ENCODE results near the gene TCF20. TPM values are rescaled to one million over a fixed set of nuclear protein-coding genes. Genes with fewer than 3 reads are reported as not detected.

TCF20 gene
- total RNA-seq, 1 donor from 2014 or later, result 53.7 TPM

GRCh38 chr22:42282252-42282942 lies 11.9 kb upstream of the TCF20 start:
- Histone ChIP-seq H3K4me1 (peaks cover 29% of the 10 kb centered on the region), H3F3A (ENCODE audit: low read depth) (peaks cover 37% of the 10 kb centered on the region), H3K36me3 (no peaks in the 10 kb centered on the region), H3K27me3 (peaks cover 97% of the 10 kb centered on the region), H3K27ac (no peak overlapping the region), H3K9ac (no peak overlapping the region), H3K79me2 (ENCODE audit: low read depth) (no peaks in the 10 kb centered on the region), H3K4me3 (peak overlapping the region; percentile 54), H2AFZ (replicated peaks) (no peak overlapping the region), H4K20me1 (ENCODE audit: low read depth) (peaks cover 94% of the 10 kb centered on the region), H3K9me3 (ENCODE audit: low read depth) (no peaks in the 10 kb centered on the region), H3K4me2 (peak overlapping the region; percentile 94)
- Mint-ChIP-seq H3K9me3 (no peaks in the 10 kb centered on the region), H3K27me3 (ENCODE audit: insufficient read depth, low read depth) (peaks cover 33% of the 10 kb centered on the region), H3K36me3 (no peaks in the 10 kb centered on the region), H3K4me1 (peaks cover 57% of the 10 kb centered on the region), H3K4me3 (peak overlapping the region; percentile 84), H3K27ac (peak overlapping the region; percentile 74)
- DNase-seq (ENCODE audit: low spot score), result no peak
- TF ChIP-seq EZH2phosphoT487 (IDR thresholded peaks at IDR 0.05) (no peak), EZH2 (IDR thresholded peaks at IDR 0.05) (no peak), CTCF (IDR thresholded peaks at IDR 0.05) (no peak)

- Histone ChIP-seq H2AFZ (replicated peaks) (no peak overlapping the region), H3F3A (ENCODE audit: low read depth) (peaks cover 44% of the 10 kb centered on the region), H3K27ac (no peak overlapping the region), H3K79me2 (ENCODE audit: low read depth) (no peaks in the 10 kb centered on the region), H3K9me3 (ENCODE audit: low read depth) (no peaks in the 10 kb centered on the region), H3K9ac (no peak overlapping the region), H3K4me2 (no peak overlapping the region), H3K4me3 (no peak overlapping the region), H3K36me3 (no peaks in the 10 kb centered on the region), H4K20me1 (ENCODE audit: low read depth) (peaks cover 94% of the 10 kb centered on the region), H3K27me3 (peaks cover 97% of the 10 kb centered on the region), H3K4me1 (peaks cover 33% of the 10 kb centered on the region)
- H3K4me3 Mint-ChIP-seq, result peak overlapping the region; percentile 15
- H3K27me3 Mint-ChIP-seq (ENCODE audit: insufficient read depth, low read depth), result peaks cover 33% of the 10 kb centered on the region
- H3K4me1 Mint-ChIP-seq, result peaks cover 60% of the 10 kb centered on the region
- TF ChIP-seq EZH2 (IDR thresholded peaks at IDR 0.05) (no peak), EZH2phosphoT487 (IDR thresholded peaks at IDR 0.05) (no peak), CTCF (IDR thresholded peaks at IDR 0.05) (no peak)
- H3K9me3 Mint-ChIP-seq, result no peaks in the 10 kb centered on the region
- H3K27ac Mint-ChIP-seq, result no peak overlapping the region
- peaks cover 2% of the 10 kb centered on the region for H3K36me3 Mint-ChIP-seq
- DNase-seq (ENCODE audit: low spot score), result no peak
Observed at GRCh38 chr22:42281706-42282251, 11.3 kb upstream of the TCF20 start.

GRCh38 chr22:42281284-42281683 lies 10.8 kb upstream of the TCF20 start:
- peaks cover 2% of the 10 kb centered on the region for H3K36me3 Mint-ChIP-seq
- no peak overlapping the region for H3K4me3 Mint-ChIP-seq
- TF ChIP-seq CTCF (IDR thresholded peaks at IDR 0.05) (no peak), EZH2phosphoT487 (IDR thresholded peaks at IDR 0.05) (no peak), EZH2 (IDR thresholded peaks at IDR 0.05) (no peak)
- Histone ChIP-seq H3K79me2 (ENCODE audit: low read depth) (no peaks in the 10 kb centered on the region), H3K4me1 (peaks cover 38% of the 10 kb centered on the region), H2AFZ (replicated peaks) (no peak overlapping the region), H3F3A (ENCODE audit: low read depth) (peaks cover 48% of the 10 kb centered on the region), H3K4me2 (no peak overlapping the region), H4K20me1 (ENCODE audit: low read depth) (peaks cover 94% of the 10 kb centered on the region), H3K4me3 (no peak overlapping the region), H3K9ac (no peak overlapping the region), H3K9me3 (ENCODE audit: low read depth) (no peaks in the 10 kb centered on the region), H3K36me3 (no peaks in the 10 kb centered on the region), H3K27me3 (peaks cover 92% of the 10 kb centered on the region), H3K27ac (no peak overlapping the region)
- peaks cover 31% of the 10 kb centered on the region for H3K27me3 Mint-ChIP-seq (ENCODE audit: insufficient read depth, low read depth)
- H3K9me3 Mint-ChIP-seq, result no peaks in the 10 kb centered on the region
- peaks cover 60% of the 10 kb centered on the region for H3K4me1 Mint-ChIP-seq
- no peak overlapping the region for H3K27ac Mint-ChIP-seq
- DNase-seq (ENCODE audit: low spot score), result no peak

All from neural progenitor cell (in vitro differentiated cells).